Subcutaneous abdominal adipose tissue (tissue), 5 donors: ENCODE data around the gene KRTAP5-5.
"Not testable (repeated sequence)": the region's sequence is repeated elsewhere in the genome, so short reads cannot be mapped to it uniquely, and the experiment has no call there.

Experiments used
- H3K27ac ChIP-seq: one replicate; pipeline ENCODE4 v1.7.0; 2013; ENCODE audit warnings: low read depth, mild to moderate bottlenecking, inconsistent platforms, low read length, moderate library complexity
- H3K27me3 ChIP-seq, 5 donors: one replicate each; pipeline ENCODE4 v1.7.0; 2013; ENCODE audit warnings: low read length in 5 of 5, inconsistent platforms in 1 of 5; ENCODE audit not compliant: control insufficient read depth in 5 of 5, insufficient read depth in 4 of 5
- H3K36me3 ChIP-seq, 5 donors: one replicate each; pipeline ENCODE4 v1.7.0; 2013; ENCODE audit warnings: low read length in 5 of 5; ENCODE audit not compliant: control insufficient read depth in 5 of 5, insufficient read depth in 5 of 5
- H3K4me1 ChIP-seq, 5 donors: one replicate each; pipeline ENCODE4 v1.7.0; 2013; ENCODE audit warnings: low read length in 5 of 5, mild to moderate bottlenecking in 3 of 5, moderate library complexity in 1 of 5; ENCODE audit not compliant: control insufficient read depth in 5 of 5, insufficient read depth in 5 of 5
- H3K4me3 ChIP-seq, 5 donors: one replicate each; pipeline ENCODE4 v1.7.0; 2013; ENCODE audit warnings: low read length in 5 of 5, low read depth in 1 of 5
- H3K9ac ChIP-seq, 5 donors: one replicate each; pipeline ENCODE4 v1.7.0; 2013; ENCODE audit warnings: low read length in 5 of 5, mild to moderate bottlenecking in 4 of 5, moderate library complexity in 3 of 5
- H3K9me3 ChIP-seq, 5 donors: one replicate each; pipeline ENCODE4 v1.7.0; 2013; ENCODE audit warnings: low read length in 5 of 5; ENCODE audit not compliant: control insufficient read depth in 5 of 5
- donor health status: healthy.
- donor health status: healthy.
- donor health status: healthy.
- donor health status: healthy.
- donor health status: healthy.

KRTAP5-5 gene

GRCh38 chr11:1667121-1667850 lies 37.7 kb downstream of the KRTAP5-5 start:
- no peaks in the 10 kb centered on the region for H3K4me1 ChIP-seq
- H3K27me3 ChIP-seq: peaks cover 11 to 33% (median 28%) of the 10 kb centered on the region in 5 donors
- no peaks in the 10 kb centered on the region for H3K9me3 ChIP-seq
- H3K9ac ChIP-seq: no peak overlapping the region
- H3K4me3 ChIP-seq: no peak overlapping the region
- no peaks in the 10 kb centered on the region for H3K36me3 ChIP-seq
- no peak overlapping the region for H3K27ac ChIP-seq

DNA sequence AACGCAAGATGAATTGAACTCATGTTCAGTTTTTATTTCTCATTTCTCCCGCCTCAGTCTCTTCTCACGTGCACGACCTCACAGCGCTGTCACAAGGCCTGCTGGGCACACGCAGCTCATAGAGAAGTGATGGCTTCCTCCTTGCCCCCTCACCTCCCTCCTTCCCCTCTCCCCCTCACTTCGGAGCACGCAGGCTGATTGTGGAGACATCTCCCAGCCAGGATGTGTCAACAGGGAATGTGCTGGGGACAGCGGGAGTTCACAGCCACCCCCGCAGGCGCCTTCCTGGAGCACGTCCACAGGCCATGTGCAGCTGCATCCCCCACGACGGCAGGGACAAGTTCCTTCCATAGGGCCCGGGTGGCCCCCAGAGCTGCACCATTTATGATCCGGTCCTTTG lies 38.3 kb downstream of the KRTAP5-5 start:
- Histone ChIP-seq H3K9me3 (no peaks in the 10 kb centered on the region), H3K4me3 (no peak overlapping the region), H3K4me1 (no peaks in the 10 kb centered on the region), H3K36me3 (no peaks in the 10 kb centered on the region), H3K27ac (no peak overlapping the region), H3K9ac (no peak overlapping the region), H3K27me3 (peaks cover 11 to 37% (median 28%) of the 10 kb centered on the region in 5 donors)

- Histone ChIP-seq H3K36me3 (no peaks in the 10 kb centered on the region), H3K4me1 (no peaks in the 10 kb centered on the region), H3K9me3 (no peaks in the 10 kb centered on the region), H3K9ac (no peak overlapping the region), H3K27me3 (peaks cover 11 to 40% (median 31%) of the 10 kb centered on the region in 5 donors), H3K4me3 (no peak overlapping the region), H3K27ac (no peak overlapping the region)
These were observed 39.4 kb downstream of the KRTAP5-5 start for GRCh38 chr11:1668911-1669473.

DNA sequence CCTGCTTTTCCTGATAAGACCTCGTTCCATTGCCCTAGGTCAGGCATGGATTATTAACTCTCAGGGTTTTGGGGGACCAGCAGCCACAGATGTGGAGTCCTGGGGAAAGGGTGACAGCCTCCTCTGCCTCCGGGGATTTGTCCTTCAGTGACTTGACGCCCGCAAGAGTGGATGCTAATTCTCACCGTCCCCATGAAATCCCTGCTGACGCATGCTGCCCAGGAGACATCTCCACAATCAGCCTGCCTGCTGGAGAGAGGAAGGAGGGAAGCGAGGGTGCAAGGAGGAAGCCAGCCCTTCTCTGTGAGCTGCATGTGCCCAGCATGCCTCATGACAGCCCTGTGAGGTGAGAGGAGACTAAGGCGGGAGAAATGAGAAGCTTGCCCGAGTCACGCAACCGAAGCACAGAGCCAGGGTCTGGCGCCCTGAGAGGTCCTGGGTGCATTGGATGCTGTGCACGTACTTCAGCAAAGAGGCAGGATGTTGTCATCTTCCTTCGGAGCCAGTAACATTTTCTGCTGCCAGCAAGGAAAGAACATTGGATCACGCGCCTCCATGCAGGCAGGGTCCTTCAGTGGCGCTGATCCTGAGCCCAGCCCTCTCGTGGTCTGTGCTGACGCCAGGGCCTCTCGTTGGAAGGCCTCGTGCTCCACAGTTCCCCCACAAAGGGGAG lies 40.1 kb downstream of the KRTAP5-5 start:
- Histone ChIP-seq H3K9ac (no peak overlapping the region), H3K9me3 (no peaks in the 10 kb centered on the region), H3K27ac (no peak overlapping the region), H3K4me1 (no peaks in the 10 kb centered on the region), H3K27me3 (peaks cover 17 to 46% (median 36%) of the 10 kb centered on the region in 5 donors), H3K4me3 (no peak overlapping the region), H3K36me3 (no peaks in the 10 kb centered on the region)

DNA sequence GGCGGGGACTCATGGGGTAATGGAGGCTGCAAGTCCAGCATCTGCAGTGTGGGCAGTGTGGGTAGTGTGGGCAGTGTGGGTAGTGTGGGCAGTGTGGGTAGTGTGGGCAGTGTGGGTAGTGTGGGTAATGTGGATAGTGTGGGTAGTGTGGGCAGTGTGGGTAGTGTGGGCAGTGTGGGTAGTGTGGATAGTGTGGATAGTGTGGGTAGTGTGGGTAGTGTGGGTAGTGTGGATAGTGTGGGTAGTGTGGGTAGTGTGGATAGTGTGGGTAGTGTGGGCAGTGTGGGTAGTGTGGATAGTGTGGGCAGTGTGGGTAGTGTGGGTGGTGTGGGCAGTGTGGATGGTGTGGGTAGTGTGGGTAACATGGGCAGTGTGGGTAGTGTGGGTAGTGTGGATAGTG lies 40.9 kb downstream of the KRTAP5-5 start:
- H3K9ac ChIP-seq, H3K4me1 ChIP-seq, H3K4me3 ChIP-seq, H3K9me3 ChIP-seq, H3K36me3 ChIP-seq, H3K27ac ChIP-seq: not testable (repeated sequence)
- peaks cover 19 to 50% (median 38%) of the 10 kb centered on the region in 5 donors for H3K27me3 ChIP-seq

DNA sequence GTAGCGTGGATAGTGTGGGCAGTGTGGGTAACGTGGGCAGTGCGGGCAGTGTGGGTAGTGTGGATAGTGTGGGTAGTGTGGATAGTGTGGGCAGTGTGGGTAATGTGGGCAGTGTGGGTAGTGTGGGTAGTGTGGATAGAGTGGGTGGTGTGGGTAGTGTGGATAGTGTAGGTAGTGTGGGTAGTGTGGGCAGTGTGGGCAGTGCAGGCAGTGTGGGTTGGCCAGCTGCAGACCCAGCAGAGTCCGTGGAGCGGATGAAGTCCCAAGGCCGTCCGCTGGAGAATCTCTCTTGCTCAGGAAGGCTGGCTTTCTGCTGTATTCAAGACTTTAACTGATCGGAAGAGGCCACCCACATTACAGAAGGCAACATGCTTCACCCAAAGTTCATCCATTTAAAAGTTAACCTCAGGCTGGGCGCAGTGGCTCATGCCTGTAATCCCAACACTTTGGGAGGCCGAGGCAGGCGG lies 41.4 kb downstream of the KRTAP5-5 start:
- Histone ChIP-seq H3K4me1 (no peaks in the 10 kb centered on the region), H3K27me3 (peaks cover 19 to 50% (median 41%) of the 10 kb centered on the region in 5 donors), H3K27ac (no peak overlapping the region)

DNA sequence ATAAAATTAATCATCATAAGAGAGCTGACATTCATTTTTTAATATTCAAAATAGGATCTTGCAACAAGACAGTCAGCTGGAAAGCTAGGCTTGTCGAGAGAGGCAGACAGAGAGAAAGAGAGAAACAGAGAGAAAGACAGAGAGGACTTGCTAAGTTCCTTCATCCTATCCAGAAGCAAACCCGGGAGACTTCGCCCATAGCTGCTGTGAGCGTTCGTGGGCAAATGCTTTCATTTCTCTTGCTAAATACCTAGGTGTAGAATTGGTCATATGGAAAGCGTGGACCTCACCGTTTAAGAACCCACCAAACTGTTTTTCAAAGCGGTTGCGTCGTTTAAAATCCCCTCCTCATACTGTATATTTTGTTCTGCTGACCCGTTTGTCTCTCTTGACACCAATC lies 42.1 kb downstream of the KRTAP5-5 start:
- no peaks in the 10 kb centered on the region for H3K4me1 ChIP-seq
- H3K4me3 ChIP-seq: no peak overlapping the region
- no peaks in the 10 kb centered on the region for H3K36me3 ChIP-seq
- H3K9me3 ChIP-seq: no peaks in the 10 kb centered on the region
- H3K27ac ChIP-seq: no peak overlapping the region
- no peak overlapping the region for H3K9ac ChIP-seq
- H3K27me3 ChIP-seq: peaks cover 21 to 53% (median 41%) of the 10 kb centered on the region in 5 donors

More for the DNA sequence above, 41.4 kb downstream of the KRTAP5-5 start:
- Histone ChIP-seq H3K9me3 (no peaks in the 10 kb centered on the region), H3K9ac (no peak overlapping the region), H3K36me3 (no peaks in the 10 kb centered on the region), H3K4me3 (no peak overlapping the region)

DNA sequence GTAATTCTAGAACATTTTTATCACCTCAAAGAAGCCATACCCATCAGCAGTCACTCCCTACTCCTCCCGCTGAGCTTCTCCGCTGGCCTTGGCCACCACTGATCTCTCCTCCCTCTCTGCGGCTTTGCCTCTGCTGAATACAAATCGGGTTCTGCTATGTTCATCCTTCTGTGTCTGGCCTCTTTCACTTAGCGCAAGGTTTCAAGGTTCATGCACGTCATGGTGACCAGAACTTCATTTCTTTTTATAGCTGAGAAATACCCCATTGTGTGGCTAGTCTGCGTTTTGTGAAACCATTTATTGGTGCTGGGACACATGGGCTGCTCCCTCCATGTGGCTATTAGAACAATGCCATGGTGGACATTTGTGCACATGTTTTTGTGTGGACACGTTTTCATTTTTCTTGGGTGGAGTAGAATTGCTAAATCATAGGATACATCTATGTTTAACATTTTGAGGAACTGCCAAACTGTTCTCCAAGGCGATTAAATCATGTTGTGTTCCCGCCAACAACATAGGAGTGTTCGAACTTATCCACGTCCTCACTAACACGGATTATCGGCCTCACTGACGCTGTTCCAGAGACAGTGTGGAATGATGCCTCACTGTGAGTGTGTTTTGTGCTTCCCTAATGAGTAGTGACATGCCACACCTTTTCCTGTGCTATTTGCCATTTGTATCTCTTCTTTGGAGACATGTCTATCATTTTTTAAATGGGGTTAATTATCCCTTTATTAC lies 43.2 kb downstream of the KRTAP5-5 start:
- Histone ChIP-seq H3K9ac (no peak overlapping the region), H3K27me3 (peaks cover 25 to 52% (median 36%) of the 10 kb centered on the region in 5 donors), H3K27ac (no peak overlapping the region), H3K9me3 (no peaks in the 10 kb centered on the region), H3K4me1 (no peaks in the 10 kb centered on the region), H3K4me3 (no peak overlapping the region), H3K36me3 (no peaks in the 10 kb centered on the region)

- H3K4me1 ChIP-seq: no peaks in the 10 kb centered on the region
- H3K9ac ChIP-seq: no peak overlapping the region
- no peak overlapping the region for H3K4me3 ChIP-seq
- no peaks in the 10 kb centered on the region for H3K9me3 ChIP-seq
- H3K27ac ChIP-seq: no peak overlapping the region
- peaks cover 26 to 52% (median 34%) of the 10 kb centered on the region in 5 donors for H3K27me3 ChIP-seq
- H3K36me3 ChIP-seq: no peaks in the 10 kb centered on the region
These were observed 44.0 kb downstream of the KRTAP5-5 start for GRCh38 chr11:1673446-1674172.
